H9 (cell line): ENCODE data around the gene CCDC3. TPM values are rescaled to one million over a fixed set of nuclear protein-coding genes. Genes with fewer than 3 reads are reported as not detected.

Source experiments
- DNase-seq: peaks from one replicate; pipeline ENCODE4 v3.0.0-alpha.2; 2017
- H2AFZ ChIP-seq: one replicate; pipeline ENCODE4 v1.6.1; 2013; ENCODE audit warnings: mild to moderate bottlenecking, low read length, control low read depth, moderate library complexity
- H2AK5ac ChIP-seq: 2 replicates; pipeline ENCODE4 v1.6.1; 2013; ENCODE audit warnings: low read length, control low read depth, mixed read lengths; ENCODE audit not compliant: insufficient read length
- H2BK120ac ChIP-seq: one replicate; pipeline ENCODE4 v1.6.1; 2013; ENCODE audit warnings: low read depth, mild to moderate bottlenecking, low read length, control low read depth, inconsistent platforms; ENCODE audit not compliant: poor library complexity, severe bottlenecking
- H2BK12ac ChIP-seq: 2 replicates; pipeline ENCODE4 v1.6.1; 2013; ENCODE audit warnings: low read length, control low read depth, mixed read lengths, low read depth; ENCODE audit not compliant: insufficient read length
- H2BK15ac ChIP-seq: 2 replicates; pipeline ENCODE4 v1.6.1; 2013; ENCODE audit warnings: low read depth, low read length, control low read depth
- H2BK20ac ChIP-seq: one replicate; pipeline ENCODE4 v1.6.1; 2013; ENCODE audit warnings: low read depth, mild to moderate bottlenecking, low read length, control low read depth, inconsistent platforms; ENCODE audit not compliant: poor library complexity, severe bottlenecking
- H2BK5ac ChIP-seq: 2 replicates; pipeline ENCODE4 v1.6.1; 2013; ENCODE audit warnings: low read length, control low read depth, mixed read lengths; ENCODE audit not compliant: insufficient read length
- H3K14ac ChIP-seq: 2 replicates; pipeline ENCODE4 v1.6.1; 2013; ENCODE audit warnings: low read length, control low read depth; ENCODE audit not compliant: insufficient read depth
- H3K18ac ChIP-seq: 2 replicates; pipeline ENCODE4 v1.6.1; 2013; ENCODE audit warnings: low read depth, mild to moderate bottlenecking, mixed read lengths, low read length, control low read depth; ENCODE audit not compliant: insufficient read length
- H3K23ac ChIP-seq: 2 replicates; pipeline ENCODE4 v1.6.1; 2013; ENCODE audit warnings: low read length, control low read depth, mixed read lengths, low read depth; ENCODE audit not compliant: insufficient read length
- H3K23me2 ChIP-seq: 2 replicates; pipeline ENCODE4 v1.6.1; 2013; ENCODE audit warnings: low read depth, mild to moderate bottlenecking, mixed read lengths, low read length, control low read depth; ENCODE audit not compliant: insufficient read length, poor library complexity, severe bottlenecking
- H3K27ac ChIP-seq: 2 replicates; pipeline ENCODE4 v1.5.1; 2013; ENCODE audit warnings: low read length, control low read depth, mixed read lengths, low read depth; ENCODE audit not compliant: insufficient read length
- H3K27me3 ChIP-seq: 2 replicates; pipeline ENCODE4 v1.6.1; 2013; ENCODE audit warnings: low read length, control low read depth, inconsistent platforms; ENCODE audit not compliant: insufficient read depth
- H3K4ac ChIP-seq: 2 replicates; pipeline ENCODE4 v1.6.1; 2013; ENCODE audit warnings: low read depth, mild to moderate bottlenecking, control low read depth, inconsistent platforms, low read length, moderate library complexity
- H3K4me1 ChIP-seq: 2 replicates; pipeline ENCODE4 v1.6.1; 2013; ENCODE audit warnings: low read length, control low read depth, inconsistent platforms; ENCODE audit not compliant: insufficient read depth
- H3K4me2 ChIP-seq: 2 replicates; pipeline ENCODE4 v1.6.1; 2013; ENCODE audit warnings: low read length, control low read depth, mixed read lengths; ENCODE audit not compliant: insufficient read length, insufficient read depth
- H3K56ac ChIP-seq: 2 replicates; pipeline ENCODE4 v1.6.1; 2013; ENCODE audit warnings: low read depth, mild to moderate bottlenecking, mixed read lengths, low read length, control low read depth; ENCODE audit not compliant: insufficient read length
- H3K79me1 ChIP-seq: 2 replicates; pipeline ENCODE4 v1.6.1; 2013; ENCODE audit warnings: low read depth, mild to moderate bottlenecking, moderate library complexity, low read length, control low read depth, inconsistent platforms; ENCODE audit not compliant: insufficient read depth, poor library complexity, severe bottlenecking
- H3K79me2 ChIP-seq: 2 replicates; pipeline ENCODE4 v1.6.1; 2013; ENCODE audit warnings: low read length, control low read depth, inconsistent platforms; ENCODE audit not compliant: insufficient read depth
- H3K9ac ChIP-seq: 2 replicates; pipeline ENCODE4 v1.6.1; 2013; ENCODE audit warnings: low read length, control low read depth, mixed read lengths; ENCODE audit not compliant: insufficient read length; ENCODE audit errors: extremely low read depth
- H3K9me3 ChIP-seq: one replicate; pipeline ENCODE4 v1.6.1; 2013; ENCODE audit warnings: low read depth, low read length, inconsistent platforms; ENCODE audit not compliant: control insufficient read depth
- H3T11ph ChIP-seq: one replicate; pipeline ENCODE4 v1.6.1; 2013; ENCODE audit warnings: mild to moderate bottlenecking, low read length, control low read depth, inconsistent platforms
- H4K20me1 ChIP-seq: one replicate; pipeline ENCODE4 v1.6.1; 2013; ENCODE audit not compliant: control insufficient read depth, insufficient read length, insufficient read depth
- H4K5ac ChIP-seq: 2 replicates; pipeline ENCODE4 v1.6.1; 2013; ENCODE audit warnings: low read depth, mild to moderate bottlenecking, mixed read lengths, low read length, control low read depth; ENCODE audit not compliant: insufficient read length
- H4K8ac ChIP-seq: replicated peaks from 2 replicates; pipeline ENCODE4 v1.6.1; 2013; ENCODE audit warnings: low read length, control low read depth, mixed read lengths, low read depth; ENCODE audit not compliant: insufficient read length
- H4K91ac ChIP-seq: 2 replicates; pipeline ENCODE4 v1.6.1; 2013; ENCODE audit warnings: low read depth, mild to moderate bottlenecking, moderate library complexity, mixed read lengths, low read length, control low read depth; ENCODE audit not compliant: insufficient read length
- H3K27ac Mint-ChIP-seq, 3 experiments: 2 replicates in 2 of 3; 3 replicates in 1 of 3; pipeline ENCODE4 v1.8.0; 2020 to 2021; ENCODE audit warnings: mixed read lengths in 3 of 3, mild to moderate bottlenecking in 1 of 3, moderate library complexity in 1 of 3
- H3K27me3 Mint-ChIP-seq: 2 replicates; pipeline ENCODE4 v1.8.0; 2021; ENCODE audit warnings: low read depth, mild to moderate bottlenecking, moderate library complexity, mixed read lengths
- H3K36me3 Mint-ChIP-seq, 3 experiments: 2 replicates in 2 of 3; 3 replicates in 1 of 3; pipeline ENCODE4 v1.8.0; 2020 to 2021; ENCODE audit warnings: low read depth in 3 of 3, mixed read lengths in 3 of 3; ENCODE audit not compliant: insufficient read depth in 1 of 3
- H3K4me1 Mint-ChIP-seq, 2 experiments: 2 replicates each; pipeline ENCODE4 v1.8.0; 2020; ENCODE audit warnings: mixed read lengths in 2 of 2
- H3K4me3 Mint-ChIP-seq, 2 experiments: 2 replicates in 1 of 2; 3 replicates in 1 of 2; pipeline ENCODE4 v1.8.0; 2020 to 2021; ENCODE audit warnings: mild to moderate bottlenecking in 2 of 2, mixed read lengths in 2 of 2, moderate library complexity in 1 of 2
- H3K9me3 Mint-ChIP-seq, 2 experiments: 2 replicates in 1 of 2; 3 replicates in 1 of 2; pipeline ENCODE4 v1.8.0; 2020; ENCODE audit warnings: mild to moderate bottlenecking in 2 of 2, mixed read lengths in 2 of 2, moderate library complexity in 1 of 2
- WGBS: extraction: QIAGEN DNeasy Blood & Tissue Kit; methylation state at CpG from one replicate; pipeline ENCODE4 v1.1.7; 2013; ENCODE audit warnings: missing lambda C conversion rate, low lambda C conversion rate, mixed read lengths; ENCODE audit not compliant: insufficient read length; ENCODE audit errors: extremely low coverage; 5-methylcytosine and 5-hydroxymethylcytosine counted together
- total RNA-seq: library from RNA; stranded (reverse); gene quantifications from 2 replicates; pipeline ENCODE4 v1.2.1, GENCODE V29; 2021
- TF ChIP-seq, protein P1 (sequence below): fragments of 200-600 bp; sonication (generic); conservative IDR thresholded peaks from 3 replicates; pipeline ENCODE4 v1.8.0; 2021; ENCODE audit warnings: antibody characterized with exemption, mild to moderate bottlenecking

The CCDC3 gene
- total RNA-seq, 1 experiment from 2014 or later = 2.3 TPM

- Mint-ChIP-seq H3K36me3 (no peaks in the 10 kb centered on the region), H3K4me1 (peaks cover 0 to under 1% of the 10 kb centered on the region in 2 experiments; a peak in 2 of 4 replicates), H3K4me3 (no peak overlapping the region), H3K27me3 (peaks cover 28% of the 10 kb centered on the region), H3K27ac (no peak overlapping the region), H3K9me3 (peaks cover 0 to 4% of the 10 kb centered on the region in 2 experiments; a peak in 1 of 5 replicates)
- no peak overlapping the region for H3K14ac ChIP-seq
- no peak overlapping the region for H3K18ac ChIP-seq
- no peak overlapping the region for H4K91ac ChIP-seq
- H2BK20ac ChIP-seq = no peak overlapping the region
- no peak for DNase-seq
- no peak overlapping the region for H3T11ph ChIP-seq
- no peak overlapping the region for H3K9ac ChIP-seq
- H3K9me3 ChIP-seq = no peaks in the 10 kb centered on the region
- no peak overlapping the region for H3K4me2 ChIP-seq
- H3K27ac ChIP-seq = no peak overlapping the region
- H2AFZ ChIP-seq = no peak overlapping the region
- H3K4ac ChIP-seq = no peak overlapping the region
- no peak overlapping the region for H2BK15ac ChIP-seq
- no peaks in the 10 kb centered on the region for H3K4me1 ChIP-seq
- H2BK5ac ChIP-seq = no peak overlapping the region
- H3K79me2 ChIP-seq = no peaks in the 10 kb centered on the region
- no peak overlapping the region for H2AK5ac ChIP-seq
- TF ChIP-seq, protein P1, sequence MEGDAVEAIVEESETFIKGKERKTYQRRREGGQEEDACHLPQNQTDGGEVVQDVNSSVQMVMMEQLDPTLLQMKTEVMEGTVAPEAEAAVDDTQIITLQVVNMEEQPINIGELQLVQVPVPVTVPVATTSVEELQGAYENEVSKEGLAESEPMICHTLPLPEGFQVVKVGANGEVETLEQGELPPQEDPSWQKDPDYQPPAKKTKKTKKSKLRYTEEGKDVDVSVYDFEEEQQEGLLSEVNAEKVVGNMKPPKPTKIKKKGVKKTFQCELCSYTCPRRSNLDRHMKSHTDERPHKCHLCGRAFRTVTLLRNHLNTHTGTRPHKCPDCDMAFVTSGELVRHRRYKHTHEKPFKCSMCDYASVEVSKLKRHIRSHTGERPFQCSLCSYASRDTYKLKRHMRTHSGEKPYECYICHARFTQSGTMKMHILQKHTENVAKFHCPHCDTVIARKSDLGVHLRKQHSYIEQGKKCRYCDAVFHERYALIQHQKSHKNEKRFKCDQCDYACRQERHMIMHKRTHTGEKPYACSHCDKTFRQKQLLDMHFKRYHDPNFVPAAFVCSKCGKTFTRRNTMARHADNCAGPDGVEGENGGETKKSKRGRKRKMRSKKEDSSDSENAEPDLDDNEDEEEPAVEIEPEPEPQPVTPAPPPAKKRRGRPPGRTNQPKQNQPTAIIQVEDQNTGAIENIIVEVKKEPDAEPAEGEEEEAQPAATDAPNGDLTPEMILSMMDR = no peak
- no peak overlapping the region for H4K8ac ChIP-seq
- no peak overlapping the region for H4K5ac ChIP-seq
- no peaks in the 10 kb centered on the region for H3K23me2 ChIP-seq
- no peak overlapping the region for H3K56ac ChIP-seq
- H2BK120ac ChIP-seq = no peak overlapping the region
- no peaks in the 10 kb centered on the region for H4K20me1 ChIP-seq
- no peaks in the 10 kb centered on the region for H3K79me1 ChIP-seq
- no CpG with 5 or more reads among the region's 8 CpGs for WGBS
- peaks cover 3% of the 10 kb centered on the region; the same call in 1 of the 2 replicates for H3K27me3 ChIP-seq
- H2BK12ac ChIP-seq = no peak overlapping the region
- no peak overlapping the region for H3K23ac ChIP-seq
Observed at GRCh38 chr10:12995425-12995861, 6.1 kb downstream of the CCDC3 start.
